DMS79 (cell line): ENCODE data around the gene PRKACA.

ENCODE experiments used
- DNase-seq: peaks from one replicate; lab custom pipeline; 2025; lab: John Stamatoyannopoulos, UW

PRKACA gene

DNA sequence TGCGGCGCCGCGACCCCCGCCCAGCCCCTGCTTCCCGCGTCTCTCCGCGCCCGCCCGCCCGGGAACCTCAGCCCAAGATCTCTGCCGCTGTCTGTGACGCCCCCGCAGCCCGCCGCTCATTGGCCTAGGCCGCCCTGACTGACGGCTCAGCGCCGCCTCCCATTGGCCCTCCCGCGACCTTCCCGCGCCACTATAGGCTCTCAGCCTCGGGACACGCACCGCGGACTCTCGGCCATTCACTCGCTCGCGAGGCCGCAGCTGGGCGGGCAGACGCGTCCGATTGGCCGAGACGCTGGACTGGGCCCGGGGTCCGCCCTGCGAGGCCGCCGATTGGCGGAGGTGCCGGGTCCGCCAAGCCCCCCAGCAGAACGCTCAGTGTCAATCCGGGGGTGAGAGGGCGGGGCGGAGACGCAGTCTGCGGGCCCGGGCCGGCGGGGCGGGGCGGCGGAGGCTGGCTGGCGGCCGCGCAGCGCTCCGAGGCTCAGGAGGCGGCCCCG lies at the start of gene PRKACA:
Gene PRKACA (minus strand): TSS at position 95 of the 497 bp plus-strand sequence. CDS start 215 bp downstream, outside the sequence.
- DNase-seq, result peak; percentile 95

DNA sequence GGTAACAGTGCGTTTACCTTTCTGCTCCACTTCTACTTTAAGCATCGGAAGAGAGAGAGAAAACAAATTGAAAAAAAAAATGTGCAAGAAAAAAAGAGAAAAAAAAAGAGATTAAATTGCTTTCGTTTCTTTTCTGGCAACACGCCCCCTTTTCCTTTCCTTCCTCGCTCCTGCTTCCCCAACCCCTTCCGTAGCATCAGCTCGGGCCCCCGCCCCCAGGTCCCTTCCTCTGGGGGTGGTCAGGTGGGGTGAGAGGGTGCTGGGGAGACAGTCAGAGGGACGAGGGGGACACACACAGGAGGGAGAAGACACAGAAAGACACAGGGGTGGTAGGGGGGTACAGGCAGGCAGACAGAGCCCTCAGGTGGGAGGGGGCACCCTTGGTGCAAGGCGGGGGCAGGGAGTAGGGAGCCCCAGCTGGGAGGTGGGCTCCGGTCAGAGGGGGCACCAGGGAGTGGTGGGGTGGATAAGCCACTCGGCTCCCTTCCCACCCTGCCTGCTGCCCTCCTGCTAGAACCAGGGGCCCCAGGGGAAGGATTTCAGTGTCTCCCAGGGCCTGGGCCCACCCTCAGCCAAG lies 49.5 kb upstream of the PRKACA start:
- no peak for DNase-seq

DNA sequence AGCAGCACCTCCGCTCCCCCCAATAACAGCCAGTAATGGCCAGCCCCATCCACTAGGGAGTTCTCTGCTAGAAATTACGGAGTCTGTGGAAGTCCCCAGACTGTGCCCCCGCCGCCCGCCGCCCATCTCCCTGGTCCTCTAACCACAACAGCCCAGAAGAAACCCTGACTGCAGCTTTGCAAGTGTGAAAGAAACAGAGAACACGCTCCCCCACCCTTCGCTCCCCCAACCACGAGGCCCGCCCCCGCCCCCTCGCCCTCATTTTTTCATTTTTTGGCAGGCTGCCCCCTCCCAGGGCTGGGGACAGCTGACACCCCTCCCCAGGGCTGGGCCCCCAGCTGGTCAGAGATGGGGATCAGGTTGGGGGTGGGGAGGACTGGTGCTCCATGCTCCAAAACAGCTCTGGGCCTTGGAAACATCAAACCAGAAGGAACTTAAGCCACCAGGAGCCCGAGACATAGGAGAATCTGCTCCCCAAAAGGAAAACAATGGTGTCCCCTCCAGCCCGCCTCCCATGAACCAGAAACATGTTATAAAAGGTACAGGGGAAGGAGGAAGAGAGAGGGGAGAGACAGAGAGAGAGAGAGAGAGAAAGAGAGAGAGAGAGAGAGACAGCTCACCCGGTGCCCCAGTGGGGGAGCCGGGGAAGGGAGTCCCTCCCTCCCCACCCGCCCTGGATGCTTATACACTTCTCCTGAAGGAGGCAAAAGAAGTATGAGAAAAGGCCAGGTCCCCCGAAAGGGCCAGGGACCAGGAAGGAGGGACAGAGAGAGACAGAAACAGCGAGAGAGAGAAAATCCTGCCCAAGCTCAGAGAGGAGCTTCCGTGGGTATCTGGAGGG lies 48.6 kb upstream of the PRKACA start:
- DNase-seq, result no peak

DNA sequence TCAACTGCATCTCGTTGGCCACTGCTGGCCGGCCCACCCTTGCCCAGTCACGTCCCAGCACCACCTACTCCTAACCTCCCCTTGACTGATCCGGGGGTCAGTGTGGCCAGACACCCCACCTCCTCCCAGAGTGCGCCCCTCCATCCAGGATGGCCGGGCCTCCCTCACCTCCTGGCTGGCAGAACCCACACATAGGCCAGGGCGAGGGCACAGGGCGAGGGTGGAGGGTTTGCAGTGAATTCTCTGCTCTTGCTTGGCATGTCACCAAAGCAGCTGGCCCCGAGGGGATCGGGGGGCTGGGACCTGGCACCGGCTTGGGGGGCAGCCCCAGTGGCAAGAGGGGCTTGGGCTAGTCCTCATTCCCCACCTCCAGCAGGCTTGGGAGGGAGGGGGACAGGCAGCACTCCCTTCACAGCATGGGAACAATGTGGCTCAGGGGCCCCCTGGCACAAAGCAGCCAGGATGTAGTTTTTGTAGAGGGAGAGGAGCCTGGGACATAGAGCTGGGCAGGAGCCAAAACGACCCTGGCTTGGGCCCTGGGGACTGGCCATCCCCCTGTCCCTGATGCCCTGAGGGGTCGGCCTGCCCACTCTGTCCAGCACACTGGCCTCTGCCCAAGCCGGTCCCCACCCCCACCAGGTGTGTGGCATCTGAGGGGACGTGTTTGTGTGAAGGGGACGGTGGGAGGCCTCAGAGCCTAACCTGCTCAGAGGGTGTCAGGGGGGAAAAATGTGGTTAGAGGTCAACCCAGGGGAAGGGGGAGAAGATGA lies 47.3 kb upstream of the PRKACA start:
- DNase-seq, result no peak

DNA sequence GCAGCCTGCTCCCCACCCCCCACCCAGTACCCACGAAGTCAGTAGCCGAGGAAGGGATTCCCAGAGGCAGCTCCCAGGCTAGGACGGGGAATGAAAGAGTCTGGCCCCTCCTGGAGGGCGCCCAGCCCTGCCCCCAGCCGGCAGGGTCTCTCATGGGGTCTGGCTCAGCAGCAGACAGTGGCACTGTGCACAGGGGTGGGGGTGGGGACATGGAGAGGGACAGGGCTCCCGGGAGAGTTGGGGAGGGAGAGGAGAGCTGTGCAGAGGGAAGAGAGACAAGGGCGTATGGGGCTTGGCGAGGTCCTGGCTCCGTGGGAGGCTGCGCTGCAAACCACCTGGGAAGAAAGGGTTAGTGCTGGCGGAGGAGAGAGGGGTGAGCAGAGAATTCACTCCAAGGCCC lies 46.5 kb upstream of the PRKACA start:
- no peak for DNase-seq

DNA sequence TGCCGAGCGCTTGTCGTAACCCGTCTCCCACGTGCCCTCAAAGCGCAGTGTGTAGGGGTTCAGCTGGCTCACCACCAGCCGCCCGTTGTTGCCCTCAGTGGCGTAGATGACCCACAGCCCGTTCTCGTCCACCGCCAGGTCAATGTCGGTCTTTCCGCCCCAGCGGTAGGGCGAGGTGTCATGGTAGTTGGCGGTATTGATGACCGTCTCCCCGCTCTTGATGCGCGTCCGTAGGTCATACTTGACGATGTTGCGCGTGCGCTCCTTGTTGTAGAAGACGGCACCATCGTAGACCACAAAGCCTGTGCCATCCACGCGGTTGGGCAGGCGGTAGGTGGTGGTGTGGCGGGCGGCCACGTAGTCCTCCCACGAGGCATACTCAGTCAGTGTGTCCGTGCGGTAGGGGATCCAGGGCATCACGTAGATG lies 45.3 kb upstream of the PRKACA start:
- DNase-seq, result no peak

DNA sequence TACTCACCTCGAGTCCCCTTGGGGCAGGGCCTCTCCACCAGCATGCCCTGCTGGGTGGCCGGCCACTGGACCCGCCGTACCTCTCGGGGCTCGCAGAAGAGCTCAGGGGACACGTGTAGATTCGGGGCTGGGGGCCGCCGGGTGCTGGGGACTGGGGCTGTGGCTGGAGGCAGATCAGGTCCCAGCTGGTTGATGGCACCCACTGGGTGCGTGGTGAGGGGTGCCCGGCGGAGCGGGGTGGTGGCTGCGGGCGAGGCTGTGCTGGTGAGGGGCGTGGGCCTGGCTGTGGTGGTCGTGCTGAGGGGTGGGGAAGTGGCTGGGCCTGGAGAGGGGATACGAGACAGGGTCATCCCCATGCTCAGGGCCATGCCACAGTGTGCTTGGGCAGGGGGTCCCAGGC lies 43.7 kb upstream of the PRKACA start:
- DNase-seq, result no peak

DNA sequence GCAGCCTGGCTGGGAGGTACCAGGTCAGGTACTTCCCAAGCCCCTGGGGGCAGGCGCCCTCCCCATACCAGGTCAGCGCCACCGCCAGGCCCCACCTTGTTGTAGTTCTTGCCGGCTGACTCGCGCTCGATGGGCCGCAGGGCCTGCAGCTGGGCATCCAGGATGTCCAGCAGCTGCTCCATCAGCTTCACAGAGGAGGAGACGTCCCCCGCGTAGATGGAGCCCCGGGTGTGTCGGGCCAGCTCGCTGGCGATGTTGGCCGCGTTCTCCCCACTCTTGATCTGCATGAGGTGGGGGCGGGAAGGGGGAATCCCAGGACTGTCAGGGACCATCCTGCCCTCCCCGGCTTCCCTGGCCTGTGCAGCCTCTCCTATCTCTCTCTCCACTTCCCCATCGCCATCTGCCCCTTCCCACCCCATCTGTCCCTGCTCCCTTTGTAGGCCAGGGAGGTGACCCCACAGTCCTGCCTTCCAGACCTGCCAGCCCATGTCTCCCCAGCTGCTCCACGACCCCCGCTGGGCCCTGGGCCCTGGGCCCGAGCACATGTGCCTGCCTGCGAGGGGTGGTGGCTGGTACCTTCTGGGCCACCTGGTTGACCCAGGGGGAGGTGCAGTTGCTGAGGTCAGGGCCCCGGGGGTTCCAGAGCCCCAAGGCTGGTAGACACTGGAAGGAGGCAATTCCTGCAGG lies 42.6 kb upstream of the PRKACA start:
- no peak for DNase-seq

DNA sequence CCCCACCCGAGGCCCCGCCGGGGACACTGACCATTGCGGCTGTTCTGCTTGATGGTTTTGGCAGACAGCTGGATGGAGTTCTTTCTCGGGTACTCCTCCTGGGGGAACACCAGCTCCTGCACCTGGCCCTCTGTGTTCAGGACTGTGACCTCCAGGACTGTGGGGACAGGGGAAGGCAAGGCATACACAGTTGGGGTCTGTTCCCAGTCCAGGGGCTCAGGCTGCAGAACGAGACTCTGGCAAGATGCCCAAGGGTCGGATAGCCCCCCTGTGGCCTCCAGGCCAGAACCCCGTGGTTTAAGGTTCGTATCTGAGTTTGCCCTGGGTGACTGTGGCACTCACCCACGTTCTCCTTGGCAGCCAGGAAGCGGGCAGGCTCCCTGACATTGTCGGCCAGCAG lies 41.5 kb upstream of the PRKACA start:
- no peak for DNase-seq

DNA sequence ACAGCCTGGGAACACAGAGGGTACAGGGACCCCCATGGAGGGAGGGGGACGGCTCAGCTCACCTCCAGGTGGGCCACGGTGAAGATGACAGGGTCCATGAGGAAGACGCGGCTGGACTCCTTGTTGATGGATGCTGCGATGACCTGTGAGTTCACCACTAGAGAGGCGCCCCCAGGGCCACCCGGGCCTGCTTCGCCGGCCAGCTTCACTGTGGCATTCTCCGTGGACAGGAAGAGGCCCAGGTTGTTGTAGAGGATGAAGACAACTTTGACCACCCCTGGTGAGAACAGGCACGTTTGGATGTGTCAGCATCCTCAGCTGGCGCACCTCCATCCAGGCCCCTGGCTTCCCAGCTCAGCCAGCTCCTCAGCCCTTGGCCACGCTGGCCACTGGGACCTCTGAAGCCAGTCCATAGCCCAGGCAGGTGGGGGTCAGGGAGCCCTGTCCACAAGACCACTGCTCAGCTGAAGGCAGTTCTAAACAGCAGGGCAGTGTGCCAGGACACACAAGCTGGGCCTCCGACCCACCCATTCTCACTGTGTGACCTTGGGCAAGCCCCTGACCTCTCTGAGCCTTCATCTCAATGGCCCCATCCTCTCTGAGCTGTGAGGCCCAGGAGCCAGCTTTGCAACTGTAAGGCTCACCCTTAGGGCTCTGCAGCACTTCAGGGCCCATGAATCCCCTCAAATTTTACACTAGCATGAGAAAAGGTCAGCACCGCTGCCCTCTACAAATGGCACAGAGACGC lies 40.9 kb upstream of the PRKACA start:
- no peak for DNase-seq

DNA sequence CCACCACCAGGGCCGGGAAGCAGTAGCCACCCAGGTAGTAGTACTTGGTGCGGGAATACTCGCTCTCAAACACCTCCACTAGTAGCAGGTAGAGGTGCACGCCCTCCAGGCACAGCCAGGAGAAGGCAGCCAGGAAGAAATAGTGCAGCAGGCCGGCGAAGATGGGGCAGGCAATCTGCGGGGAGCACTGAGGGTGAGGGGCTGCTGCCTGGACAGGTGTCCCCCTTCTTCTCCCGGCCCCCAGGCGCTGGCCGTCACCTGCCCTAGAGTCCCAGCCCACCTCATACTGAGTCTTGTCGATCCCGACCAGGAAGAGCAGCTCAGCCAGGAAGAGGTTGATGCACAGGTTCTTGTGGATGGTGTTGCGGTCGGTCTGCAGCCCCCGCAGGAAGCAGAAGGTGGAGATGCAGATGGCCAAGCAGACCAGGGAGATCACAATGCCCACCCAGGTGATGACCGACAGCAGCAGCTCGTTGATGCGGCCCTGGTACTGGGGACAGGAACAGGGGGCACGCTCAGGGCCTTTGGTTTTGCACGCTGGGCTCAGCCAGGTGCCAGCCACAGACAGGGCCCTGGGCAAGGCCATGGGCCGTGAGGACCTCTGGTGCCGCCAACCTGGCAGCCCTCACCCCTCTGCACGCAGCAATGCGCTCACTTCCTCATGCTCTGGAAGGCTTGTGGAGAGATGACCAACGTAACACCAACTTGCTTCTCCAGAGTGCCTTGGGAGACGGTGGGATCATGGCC lies 39.6 kb upstream of the PRKACA start:
- no peak for DNase-seq

DNA sequence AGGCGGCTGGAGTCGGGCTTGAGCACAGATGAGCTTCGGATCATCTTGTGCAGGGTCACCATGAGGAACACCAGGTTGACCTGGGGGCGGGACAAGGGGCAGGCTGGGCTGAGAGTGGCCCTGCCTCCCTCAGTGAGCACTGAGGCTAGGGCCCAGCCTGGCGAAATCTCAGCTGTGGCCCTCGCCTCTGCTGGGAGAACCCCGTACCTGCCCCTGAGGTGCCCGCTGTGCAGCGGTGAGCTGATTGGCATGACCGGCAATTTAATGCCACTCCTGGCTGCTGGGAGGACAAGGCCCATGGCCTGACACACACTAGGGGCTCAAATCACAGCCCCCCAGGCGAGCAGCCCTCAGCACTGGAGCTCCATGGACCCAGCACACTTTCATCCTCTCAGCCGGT lies 38.6 kb upstream of the PRKACA start:
- DNase-seq, result no peak

DNA sequence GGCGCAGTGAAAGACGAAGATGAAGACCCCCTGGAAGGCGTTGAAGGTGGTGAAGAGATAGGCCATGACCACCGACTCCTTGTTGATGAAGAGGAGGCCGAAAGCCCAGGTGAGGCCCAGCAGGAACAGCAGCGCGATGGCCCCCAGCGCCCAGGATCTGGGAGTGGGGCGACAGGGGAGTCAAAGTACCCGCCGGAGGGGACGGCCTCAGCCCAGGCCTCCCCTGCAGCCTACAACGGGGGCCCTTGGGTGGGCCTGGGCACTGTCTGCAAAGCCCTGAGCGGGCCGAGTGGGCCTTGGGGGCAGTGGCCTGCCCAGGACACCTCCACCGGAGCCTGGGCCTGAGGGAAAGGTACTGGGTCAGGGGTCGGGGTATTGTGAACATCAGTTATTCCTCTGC lies 37.8 kb upstream of the PRKACA start:
- no peak for DNase-seq

DNA sequence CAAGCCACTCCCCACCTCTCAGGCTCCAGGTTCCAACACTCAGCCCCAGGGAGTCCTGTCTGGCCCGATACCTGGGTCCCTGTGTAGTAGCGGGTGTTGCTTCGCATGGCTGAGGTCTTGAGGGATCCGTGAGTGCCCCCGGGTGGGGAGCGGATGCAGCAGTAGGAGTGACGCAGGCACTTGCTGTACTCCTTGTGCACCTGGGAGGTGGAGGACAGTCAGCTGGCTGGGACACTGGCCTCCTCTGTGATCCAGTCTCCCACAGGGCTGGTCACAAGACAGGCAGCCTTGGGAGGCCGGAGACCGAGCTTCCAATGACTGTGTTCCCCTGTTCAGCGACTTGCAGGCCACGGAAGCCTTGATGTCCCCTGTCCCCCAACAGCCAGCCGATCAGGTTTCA lies 35.2 kb upstream of the PRKACA start:
- DNase-seq, result no peak

DNA sequence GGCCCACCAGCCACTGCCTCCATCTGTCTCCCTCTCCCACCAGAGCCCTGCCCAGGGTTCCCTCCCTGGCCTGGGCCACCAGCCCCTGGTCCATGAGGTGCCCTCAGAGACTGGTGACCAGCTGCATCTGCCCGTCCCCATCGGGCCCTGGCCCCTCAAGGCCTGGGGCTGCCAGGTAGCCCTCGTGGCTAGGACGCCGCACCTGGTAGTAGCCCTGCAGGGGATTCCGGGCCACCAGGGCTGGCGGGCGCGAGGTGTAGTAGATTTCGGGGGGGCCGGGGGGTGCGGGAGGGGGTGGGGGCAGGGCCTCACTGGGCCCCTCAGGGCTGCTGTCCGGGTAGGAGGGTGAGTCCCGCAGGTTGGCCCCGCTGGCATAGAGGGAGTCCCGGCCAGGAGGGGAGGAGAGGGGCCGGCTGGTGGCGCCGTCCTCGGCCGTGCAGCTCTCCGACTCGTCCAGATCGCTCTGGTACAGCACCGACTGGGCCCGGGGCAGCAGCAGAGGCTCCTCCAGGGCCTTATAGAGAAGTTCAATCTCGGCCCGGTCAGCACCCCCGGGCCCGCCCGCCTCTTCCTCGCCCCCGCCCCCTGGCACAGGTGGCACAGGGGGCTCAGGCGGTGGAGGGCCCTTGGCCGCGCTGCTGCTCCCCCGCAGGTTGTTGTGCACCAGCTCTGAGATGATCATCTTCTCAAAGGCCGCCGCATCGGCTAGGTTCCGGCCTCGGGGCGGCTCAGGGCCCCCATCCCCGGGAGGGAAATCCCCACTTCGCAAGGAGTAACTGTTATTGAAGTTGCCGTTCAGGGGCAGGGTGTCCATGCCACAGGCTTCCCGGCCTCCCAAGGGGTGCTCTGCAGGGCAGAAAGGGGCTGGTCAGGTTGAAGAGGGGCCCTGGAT lies 33.5 kb upstream of the PRKACA start:
- no peak for DNase-seq

DNA sequence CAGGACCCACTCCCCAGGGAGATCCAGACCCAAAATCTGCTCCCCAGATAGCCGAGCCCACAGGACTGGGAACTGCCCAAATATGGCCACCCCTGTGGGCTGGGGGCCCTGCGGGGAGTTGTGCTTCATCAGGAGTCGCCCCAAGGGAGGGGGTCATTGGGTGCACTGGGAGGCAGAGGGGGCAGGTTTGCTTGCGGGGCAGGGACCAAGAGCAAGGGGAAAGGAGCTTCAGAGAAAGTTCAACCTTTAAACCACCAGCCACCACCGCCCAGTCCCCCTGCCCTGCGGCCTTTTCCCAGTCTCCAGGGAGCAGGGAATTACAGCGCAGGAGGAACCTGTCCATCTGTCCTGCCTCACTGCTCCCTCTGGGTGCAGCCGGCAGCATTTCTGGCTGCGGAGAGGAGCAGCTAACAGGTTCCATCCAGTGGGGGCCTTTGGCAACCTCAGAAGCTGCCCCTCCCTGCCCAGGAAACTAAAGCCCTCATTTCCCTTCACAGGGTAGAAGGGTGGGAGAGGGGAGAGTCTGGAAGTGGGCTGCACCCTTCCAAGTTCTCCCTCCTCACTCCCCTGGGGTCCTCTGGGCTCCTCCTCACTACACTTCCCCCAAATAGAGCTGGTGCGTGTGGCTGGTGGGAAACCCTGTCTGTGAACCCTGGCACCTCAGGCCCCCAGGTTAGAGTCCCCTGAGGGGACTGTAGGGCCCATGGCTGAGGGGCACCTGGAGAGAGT lies 32.6 kb upstream of the PRKACA start:
- DNase-seq, result no peak

DNA sequence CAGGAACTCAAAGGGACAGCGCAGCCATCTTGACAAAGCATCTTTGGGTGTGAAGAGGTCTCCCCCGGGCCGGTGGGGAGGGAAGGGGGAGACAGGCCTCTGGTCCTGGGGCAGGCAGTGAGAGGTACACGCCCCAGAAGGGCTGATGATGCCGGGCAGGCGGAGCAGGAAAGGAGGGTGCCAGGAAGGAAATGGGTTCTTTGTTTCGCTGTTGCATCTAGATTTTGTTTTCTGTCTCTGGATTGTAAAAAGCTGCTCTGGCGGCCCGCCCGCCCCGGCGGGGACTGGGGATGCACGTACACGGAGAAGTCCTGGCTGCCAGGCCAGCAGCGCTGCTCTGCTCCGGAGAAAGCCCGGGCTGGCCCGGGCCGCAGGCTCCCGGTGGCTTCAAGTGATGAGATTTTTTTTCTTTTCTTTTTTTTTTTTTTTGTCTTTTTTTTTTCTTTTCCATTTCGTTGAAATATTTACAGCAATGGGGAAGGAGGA lies 32.0 kb upstream of the PRKACA start:
- no peak for DNase-seq

DNA sequence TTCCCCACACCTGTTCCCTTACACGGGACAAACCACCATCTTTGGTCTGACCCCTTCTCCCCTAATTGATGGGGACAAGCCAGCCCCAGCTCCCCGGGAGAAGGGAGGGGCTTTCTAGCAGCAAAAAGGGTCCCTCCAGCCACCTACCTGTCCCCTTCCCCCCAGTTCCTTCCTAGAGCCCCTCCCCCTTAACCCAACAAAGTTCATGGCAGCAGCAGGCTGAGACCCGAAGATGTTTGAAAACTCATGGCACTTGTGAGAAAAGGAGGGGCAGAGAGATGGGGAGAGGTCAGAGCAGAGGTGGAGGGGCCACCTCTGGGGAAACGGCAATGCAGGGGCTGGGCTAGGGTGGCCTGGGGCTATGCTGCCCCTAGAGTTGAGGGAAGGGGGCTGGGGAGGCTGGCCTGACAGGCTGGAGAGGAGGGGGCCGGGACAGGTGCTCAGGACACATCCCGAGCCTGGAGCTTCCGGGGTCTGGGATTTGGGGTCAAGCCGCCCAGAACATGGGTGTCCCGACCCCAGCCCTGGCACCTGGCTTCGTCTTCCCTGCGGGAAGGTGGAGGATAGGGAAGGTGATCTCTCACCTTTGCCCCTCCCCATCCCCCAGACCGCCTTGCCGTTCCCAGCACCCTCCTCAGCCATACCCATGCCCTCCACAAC lies 31.3 kb upstream of the PRKACA start:
- DNase-seq, result no peak
